HG03108 (cell line): ENCODE data around the gene SYT15.
"Not testable (repeated sequence)": the region's sequence is repeated elsewhere in the genome, so short reads cannot be mapped to it uniquely, and the experiment has no call there.

Experiments
- ATAC-seq: cut with Tn5 transposase; IDR thresholded peaks from one replicate; pipeline ENCODE4 v1.9.1; 2021; ENCODE audit warnings: moderate library complexity; ENCODE audit not compliant: unreplicated experiment

The SYT15 gene

GRCh38 chr10:46556515-46557318, 22.2 kb upstream of the SYT15 start, which contains the start of gene GPRIN2:
Gene GPRIN2, minus strand, starts transcription at chr10:46556658. Its CDS starts 5,922 bp downstream, at chr10:46550736.
- ATAC-seq: no peak

- no peak for ATAC-seq
These were observed 21.4 kb upstream of the SYT15 start for GRCh38 chr10:46557319-46558121.

GRCh38 chr10:46558122-46558391, 20.9 kb upstream of the SYT15 start:
- ATAC-seq: no peak

- ATAC-seq: no peak
These were observed 20.3 kb upstream of the SYT15 start for GRCh38 chr10:46558392-46559185.

GRCh38 chr10:46559231-46559671, 19.7 kb upstream of the SYT15 start:
- ATAC-seq: no peak

GRCh38 chr10:46560381-46560780, 18.5 kb upstream of the SYT15 start:
- no peak for ATAC-seq

- ATAC-seq: no peak
These were observed 18.0 kb upstream of the SYT15 start for GRCh38 chr10:46560952-46561351.

- not testable (repeated sequence) for ATAC-seq
These were observed 13.2 kb upstream of the SYT15 start for GRCh38 chr10:46565591-46566332.

GRCh38 chr10:46567151-46567550, 11.8 kb upstream of the SYT15 start:
- ATAC-seq: not testable (repeated sequence)

- not testable (repeated sequence) for ATAC-seq
These were observed 8.3 kb upstream of the SYT15 start for GRCh38 chr10:46570655-46571054.

- ATAC-seq: not testable (repeated sequence)
These were observed 6.2 kb upstream of the SYT15 start for GRCh38 chr10:46572765-46573164.

GRCh38 chr10:46573314-46573713, 5.6 kb upstream of the SYT15 start:
- not testable (repeated sequence) for ATAC-seq

- ATAC-seq: not testable (repeated sequence)
These were observed 5.0 kb upstream of the SYT15 start for GRCh38 chr10:46573884-46574283.

GRCh38 chr10:46577624-46578473, 1.1 kb upstream of the SYT15 start:
- not testable (repeated sequence) for ATAC-seq

GRCh38 chr10:46579378-46579777, 450 bp downstream of the SYT15 start:
- not testable (repeated sequence) for ATAC-seq

GRCh38 chr10:46581997-46582396, 3.1 kb downstream of the SYT15 start:
- not testable (repeated sequence) for ATAC-seq

GRCh38 chr10:46582568-46582967, 3.6 kb downstream of the SYT15 start:
- ATAC-seq: not testable (repeated sequence)

- not testable (repeated sequence) for ATAC-seq
These were observed 5.3 kb downstream of the SYT15 start for GRCh38 chr10:46584196-46584595.

- not testable (repeated sequence) for ATAC-seq
These were observed 6.3 kb downstream of the SYT15 start for GRCh38 chr10:46585246-46585645.
